ENCODE measurements around the gene PDE6A. TPM values are rescaled to one million over a fixed set of nuclear protein-coding genes. Genes with fewer than 3 reads are reported as not detected.

PDE6A gene
- total RNA-seq, 1 donor from 2014 or later: not detected

DNA sequence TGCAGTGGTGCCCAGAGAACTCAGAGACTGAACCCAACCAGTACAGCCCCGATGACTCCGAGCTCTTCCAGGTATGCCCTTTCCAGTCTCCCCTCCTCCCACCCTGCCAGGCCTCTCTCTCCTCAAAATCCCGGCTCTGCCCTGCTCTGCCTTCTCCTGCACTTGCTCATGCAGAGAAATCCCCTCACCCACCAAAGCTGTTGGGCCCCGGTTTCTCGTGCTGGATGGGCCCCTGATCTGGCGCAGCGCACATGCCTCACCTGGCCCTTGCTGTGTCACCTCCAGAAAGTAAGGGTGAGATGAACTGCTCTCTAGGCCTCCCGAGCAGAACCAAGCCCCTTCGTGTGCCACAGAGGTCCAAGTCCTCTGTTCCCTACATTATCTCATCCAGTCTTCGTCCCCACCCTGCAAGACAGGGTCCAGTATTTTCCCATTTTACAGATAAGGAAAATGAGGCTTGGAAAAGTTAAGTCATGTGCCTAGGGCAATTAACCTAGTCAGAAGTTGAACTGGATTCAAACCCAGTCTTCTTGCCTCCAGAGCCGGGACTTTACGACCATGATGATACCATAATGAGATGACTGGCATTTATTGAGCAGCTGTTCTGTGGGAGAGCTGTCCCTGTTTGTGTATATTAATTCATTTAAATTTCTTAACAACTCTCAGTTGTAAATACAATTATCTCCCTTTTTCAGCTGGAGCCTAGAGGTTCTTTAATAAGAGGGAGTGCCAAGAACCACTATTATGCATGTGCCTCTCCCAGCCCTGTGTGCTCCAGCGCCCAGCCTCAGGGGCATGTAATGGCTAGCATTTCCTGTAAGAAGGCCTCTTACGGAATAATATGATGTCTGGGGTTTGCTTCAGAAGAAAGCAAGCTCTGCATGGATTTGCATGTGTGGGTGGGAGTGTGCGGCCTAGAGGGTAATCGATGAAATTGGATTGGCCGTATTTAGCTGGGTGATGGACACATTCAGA is 123.8 kb downstream of the PDE6A start:
- intact Hi-C loops (cut with micrococcal nuclease): no loop called here

DNA sequence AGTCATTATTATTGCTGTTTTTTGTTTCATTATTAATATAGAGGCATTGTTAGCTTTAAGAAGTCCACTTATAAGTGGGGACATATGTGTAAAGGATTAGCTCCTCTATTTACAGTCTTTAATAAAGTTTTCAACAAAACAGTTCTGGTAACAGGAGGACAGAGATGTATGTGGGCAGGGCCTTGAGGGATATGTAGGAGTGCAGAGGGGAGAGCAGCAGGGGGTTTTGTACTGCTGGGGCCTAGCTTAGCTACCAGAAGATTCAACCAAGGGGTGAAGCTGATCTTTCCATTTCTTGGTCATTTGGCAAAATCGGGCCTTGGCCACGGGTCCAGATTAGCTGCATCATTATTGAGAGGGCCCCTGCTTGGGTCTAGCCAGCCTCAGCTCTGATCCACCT is 124.6 kb downstream of the PDE6A start:
- intact Hi-C loops (cut with micrococcal nuclease): no loop called here

DNA sequence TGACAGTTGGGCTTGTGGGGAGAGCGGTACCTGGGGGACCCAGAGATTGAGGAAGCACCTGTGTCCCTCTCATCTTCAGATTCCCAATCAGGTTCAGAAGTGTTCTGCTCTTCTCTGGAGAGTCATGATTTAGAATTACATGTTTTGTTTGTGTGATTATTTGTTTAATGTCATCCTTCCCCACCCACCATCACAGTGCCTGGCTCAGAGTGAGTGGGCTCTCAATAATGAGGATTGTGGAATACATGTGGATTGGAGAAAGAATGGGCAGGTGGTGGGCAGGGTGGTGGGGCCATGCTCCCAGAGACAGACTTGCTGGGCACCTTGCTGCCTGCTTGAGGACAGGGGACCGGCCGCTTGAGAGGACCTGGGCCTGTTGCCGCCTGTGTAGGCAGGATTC is 126.5 kb downstream of the PDE6A start:
- intact Hi-C loops (cut with micrococcal nuclease): no loop called here

DNA sequence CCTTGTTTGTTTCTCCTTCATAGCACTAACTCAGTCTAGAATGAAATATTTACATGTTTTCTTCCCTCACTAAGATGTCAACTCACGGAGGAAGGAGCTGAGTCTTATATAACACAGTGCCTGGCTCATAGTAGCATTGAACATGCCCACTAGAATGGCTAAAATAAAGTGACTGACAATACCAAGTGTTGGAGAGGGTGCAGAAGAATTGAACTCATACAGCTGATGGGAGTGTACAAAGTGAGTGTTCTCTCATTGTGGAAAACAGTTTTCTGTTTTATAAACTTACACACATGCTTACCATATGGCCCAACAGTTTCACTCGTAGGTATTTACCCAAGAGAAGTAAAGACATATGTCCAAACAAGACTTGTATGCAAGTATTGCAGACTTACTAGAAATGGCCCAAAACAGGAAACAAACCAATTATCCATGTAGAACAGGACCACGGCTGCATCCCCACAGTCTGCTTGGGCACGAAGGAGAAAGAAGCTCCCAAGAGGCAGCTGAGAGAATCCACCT is 127.0 kb downstream of the PDE6A start:
- intact Hi-C loops (cut with micrococcal nuclease): no loop called here

DNA sequence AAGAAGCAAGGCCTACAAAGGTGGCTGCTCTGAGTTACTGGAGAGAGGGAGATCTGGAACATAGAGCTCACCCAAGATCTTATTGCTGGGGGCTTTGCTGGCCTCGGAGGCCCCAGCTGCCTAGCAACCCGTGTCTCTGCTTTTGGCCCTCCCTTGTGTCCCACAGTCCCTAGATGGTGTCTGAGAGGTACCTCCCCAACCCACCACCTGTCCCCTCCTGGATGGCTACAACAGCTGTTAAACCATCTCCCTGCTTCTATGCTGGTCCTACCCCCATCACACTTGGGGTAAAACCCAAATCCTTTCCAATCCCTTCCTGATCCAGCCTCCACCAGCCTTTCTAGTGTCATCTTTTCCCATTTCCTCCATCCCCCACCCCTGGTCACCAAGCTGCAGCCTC is 127.9 kb downstream of the PDE6A start:
- intact Hi-C loops (cut with micrococcal nuclease): no loop called here

DNA sequence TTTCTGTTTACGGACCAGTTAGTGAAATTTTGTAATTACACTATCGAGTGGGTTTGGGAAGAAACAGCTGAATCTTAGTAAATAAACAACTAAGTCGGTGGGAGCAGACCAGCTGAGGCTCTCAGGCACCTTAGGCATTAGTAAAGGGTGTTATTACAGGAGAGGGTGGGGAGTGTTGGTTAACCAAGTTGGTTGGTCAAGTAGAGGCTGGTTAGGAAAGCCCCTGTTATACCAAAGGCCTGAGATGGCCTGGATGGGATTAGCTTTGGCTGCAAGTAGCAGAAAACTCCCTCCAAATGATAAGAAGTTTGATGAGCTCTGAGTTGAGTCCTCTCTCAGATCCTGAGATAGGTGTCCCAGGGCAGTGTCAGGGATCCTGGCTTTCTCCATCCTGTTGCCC is 133.1 kb downstream of the PDE6A start:
- intact Hi-C loops (cut with micrococcal nuclease): no loop called here

DNA sequence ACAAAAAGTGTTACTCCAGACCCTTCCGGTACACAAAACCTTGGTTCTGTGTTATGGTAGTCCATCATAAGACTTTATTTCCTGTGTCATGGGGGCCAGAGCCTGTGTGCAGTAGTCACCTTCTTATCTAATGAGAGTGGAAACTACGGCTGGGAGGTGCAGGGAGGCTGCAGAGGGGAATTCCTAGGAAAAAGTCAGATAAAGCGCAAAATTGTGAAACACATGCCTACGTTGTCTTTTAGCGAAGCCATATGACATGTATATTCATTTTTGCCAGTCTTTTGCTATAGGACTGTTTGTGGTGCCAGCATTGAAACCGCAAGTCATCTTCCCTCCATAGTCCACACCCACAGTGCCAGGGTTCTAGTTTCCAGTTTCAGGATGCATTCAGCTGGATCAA is 133.7 kb downstream of the PDE6A start:
- intact Hi-C loops (cut with micrococcal nuclease): no loop called here

DNA sequence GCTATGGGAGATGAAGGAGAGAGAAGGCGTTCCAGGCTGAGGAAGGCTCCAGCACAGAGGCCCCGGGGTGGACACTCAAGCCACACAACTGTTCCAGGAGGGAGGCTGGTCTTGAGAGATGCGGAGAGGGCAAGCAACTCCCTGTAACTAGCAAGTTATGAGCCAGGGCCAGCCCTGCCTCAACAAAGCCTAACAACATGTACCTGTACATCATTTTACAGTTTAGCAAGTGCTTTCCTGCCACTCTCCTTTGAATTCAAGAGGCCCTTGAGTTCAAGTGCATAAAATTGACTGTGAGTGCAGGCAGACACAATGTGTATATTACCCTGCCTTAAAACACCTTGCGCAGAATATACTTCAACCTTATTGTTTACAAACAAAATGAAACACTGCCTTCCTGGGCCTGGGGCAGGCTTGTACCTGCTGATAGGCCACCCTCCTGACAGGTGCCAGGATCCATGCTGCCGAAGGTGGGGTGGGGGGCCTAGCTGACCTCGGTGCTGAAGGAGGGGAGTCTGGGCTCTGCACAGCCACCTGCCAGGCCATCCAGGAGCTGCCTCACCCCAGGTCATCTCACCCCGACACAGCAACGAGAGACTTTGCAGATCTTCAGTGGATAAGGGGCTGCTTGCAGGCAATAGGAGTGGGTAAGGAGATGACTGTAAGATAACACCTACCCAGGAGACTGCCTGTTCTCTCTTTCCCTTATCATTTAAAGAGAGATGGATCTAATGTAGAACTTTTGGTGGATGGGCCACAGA is 134.5 kb downstream of the PDE6A start:
- intact Hi-C loops (cut with micrococcal nuclease): no loop called here

DNA sequence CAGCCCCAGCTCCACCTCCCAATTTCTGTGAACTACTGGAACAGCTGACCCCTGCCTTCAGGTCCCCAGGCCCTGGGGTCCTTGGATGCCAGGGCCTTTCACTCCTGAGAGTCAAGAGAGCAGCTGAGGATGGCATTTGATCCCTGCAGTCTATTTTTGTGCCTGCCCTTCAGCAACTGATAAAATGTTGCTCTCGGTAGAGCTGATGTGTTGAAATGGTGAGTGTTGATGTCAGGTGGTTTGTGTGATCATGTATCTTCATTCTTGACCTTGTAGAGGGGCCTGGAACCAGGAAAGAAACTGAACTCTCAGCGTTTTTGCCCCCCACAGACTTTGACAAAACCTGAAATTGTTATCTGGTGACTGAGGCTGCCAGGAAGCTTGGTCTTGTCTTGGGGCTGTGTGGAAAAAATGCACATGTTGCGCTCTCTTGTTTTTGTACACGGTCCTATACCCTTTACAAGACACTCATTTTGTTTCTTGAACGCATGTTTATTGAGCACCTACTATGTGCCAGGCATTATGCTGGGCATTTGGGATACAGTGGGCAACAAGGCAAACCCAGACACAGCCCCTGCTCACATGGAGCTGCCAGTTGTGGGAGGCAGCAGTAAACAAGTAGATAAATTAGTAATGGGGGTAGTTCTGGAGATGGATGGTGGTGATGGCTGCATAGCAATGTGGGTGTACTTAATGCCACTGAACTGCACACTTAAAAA is 136.2 kb downstream of the PDE6A start:
- intact Hi-C loops (cut with micrococcal nuclease): no loop called here

Other genes with a start within 250 kb of the PDE6A start
- gene PPARGC1B, start 214.5 kb downstream of the PDE6A start, total RNA-seq: 5.3 and 5.6 TPM in 2 replicates
- 8.6 and 8.7 TPM in 2 replicates for gene SLC26A2, start 16.0 kb upstream of the PDE6A start, total RNA-seq
- 1.2 and 1.7 TPM in 2 replicates for gene TIGD6, start 55.9 kb upstream of the PDE6A start, total RNA-seq
- 33.6 and 36.6 TPM in 2 replicates for gene HMGXB3, start 55.9 kb upstream of the PDE6A start, total RNA-seq
- 0.14 TPM in 1 of 2 replicates, not detected in the other for gene CSF1R, start 141.8 kb upstream of the PDE6A start, total RNA-seq
- 1.8 and 4.1 TPM in 2 replicates for gene PDGFRB, start 211.1 kb upstream of the PDE6A start, total RNA-seq
- not detected in 2 replicates for gene CDX1, start 222.0 kb upstream of the PDE6A start, total RNA-seq
- gene SLC6A7, start 245.3 kb upstream of the PDE6A start, total RNA-seq: not detected in 2 replicates

Data from T-helper 2 cell treated with Interferon-gamma antibody and Interleukin-4, amounts not matched to agents 100 ng/mL and 5 ng/mL, for 36 hours (primary cell).